NCI-H1694 (cell line): ENCODE results near the gene VPS41.
"Not testable (repeated sequence)": the region's sequence is repeated elsewhere in the genome, so short reads cannot be mapped to it uniquely, and the experiment has no call there.

Experiments
- DNase-seq: peaks from one replicate; lab custom pipeline; 2025; lab: John Stamatoyannopoulos, UW

The VPS41 gene

GRCh38 chr7:38908759-38909335, at the start of gene VPS41:
VPS41 (minus strand) TSS chr7:38909191; CDS start chr7:38909174, 17 bp downstream.
- peak; percentile 76 for DNase-seq

- DNase-seq: no peak
Observed at GRCh38 chr7:38955892-38956291, 46.9 kb upstream of the VPS41 start.

GRCh38 chr7:38953971-38954370, 45.0 kb upstream of the VPS41 start:
- DNase-seq: no peak

GRCh38 chr7:38953227-38953626, 44.2 kb upstream of the VPS41 start:
- no peak for DNase-seq

- no peak for DNase-seq
Observed at GRCh38 chr7:38951213-38951612, 42.2 kb upstream of the VPS41 start.

- no peak for DNase-seq
Observed at GRCh38 chr7:38950309-38950708, 41.3 kb upstream of the VPS41 start.

- not testable (repeated sequence) for DNase-seq
Observed at GRCh38 chr7:38947541-38947940, 38.5 kb upstream of the VPS41 start.

- no peak for DNase-seq
Observed at GRCh38 chr7:38942431-38943051, 33.5 kb upstream of the VPS41 start.

GRCh38 chr7:38940774-38941173, 31.8 kb upstream of the VPS41 start:
- DNase-seq: no peak

- no peak for DNase-seq
Observed at GRCh38 chr7:38938589-38938988, 29.6 kb upstream of the VPS41 start.

GRCh38 chr7:38938001-38938485, 29.1 kb upstream of the VPS41 start:
- no peak for DNase-seq

GRCh38 chr7:38936641-38937040, 27.6 kb upstream of the VPS41 start:
- no peak for DNase-seq

GRCh38 chr7:38934536-38934935, 25.5 kb upstream of the VPS41 start:
- no peak for DNase-seq

GRCh38 chr7:38934051-38934450, 25.1 kb upstream of the VPS41 start:
- no peak for DNase-seq

GRCh38 chr7:38932509-38933168, 23.6 kb upstream of the VPS41 start:
- DNase-seq: peak; percentile 50

- DNase-seq: no peak
Observed at GRCh38 chr7:38929460-38930171, 20.6 kb upstream of the VPS41 start.

- no peak for DNase-seq
Observed at GRCh38 chr7:38928506-38928905, 19.5 kb upstream of the VPS41 start.

GRCh38 chr7:38927751-38928150, 18.8 kb upstream of the VPS41 start:
- no peak for DNase-seq

GRCh38 chr7:38920731-38921130, 11.7 kb upstream of the VPS41 start:
- no peak for DNase-seq

GRCh38 chr7:38916396-38916795, 7.4 kb upstream of the VPS41 start:
- no peak for DNase-seq

- DNase-seq: no peak
Observed at GRCh38 chr7:38909870-38910269, 879 bp upstream of the VPS41 start.

GRCh38 chr7:38907766-38908165, 1.2 kb downstream of the VPS41 start:
- DNase-seq: no peak

- no peak for DNase-seq
Observed at GRCh38 chr7:38907066-38907465, 1.9 kb downstream of the VPS41 start.
